Spleen (tissue), 7 donors: ENCODE data around the gene FRK.

Experiments used
- CTCF ChIP-seq, 11 experiments: fragments of 200-600 bp in 7 of 11; fragments of 450-650 bp in 4 of 11; sonication (generic) in 4 of 11; IDR thresholded peaks in 8 of 11; conservative IDR thresholded peaks in 3 of 11; 1 replicate in 7 of 11; 2 replicates in 4 of 11; pipeline versions ENCODE4 v1.4.0 to v1.8.0; 2016 to 2021; ENCODE audit warnings: antibody characterized with exemption in 11 of 11, inconsistent platforms in 4 of 11, mild to moderate bottlenecking in 1 of 11
- POLR2A ChIP-seq, 3 donors: fragments of 450-650 bp; IDR thresholded peaks; one replicate each; pipeline ENCODE4 v1.5.1; 2017; ENCODE audit warnings: antibody characterized with exemption in 3 of 3, mild to moderate bottlenecking in 1 of 3
- POLR2AphosphoS5 ChIP-seq, 3 donors: sonication (generic); formaldehyde crosslinking; IDR thresholded peaks; one replicate each; pipeline ENCODE4 v1.5.1; 2017; ENCODE audit warnings: antibody characterized with exemption in 3 of 3
- donor health status: DM: no; HTN: no; CAD: no; lungs with moderate emphysema.
- donor health status: DM: no; HTN: no; CAD: no.
- donor health status: DM: no; HTN: no; CAD: no.

- TF ChIP-seq CTCF (IDR thresholded peaks at IDR 0.05 in 8 of 11, conservative IDR thresholded peaks at IDR 0.05 in 3 of 11) (no peak), POLR2AphosphoS5 (IDR thresholded peaks at IDR 0.05) (no peak), POLR2A (IDR thresholded peaks at IDR 0.05) (no peak)
Measured at GRCh38 chr6:115890238-115890637, 170.5 kb downstream of the FRK start.
